SK-N-SH treated with all-trans-retinoic acid at 6 μM for 48 hours (cell line): ENCODE measurements around the gene UBASH3B.
A peak's percentile ranks its signal among the peaks of the same experiment; 100 is the strongest.

Experiments used
- ATAC-seq: fragments of 200-7000 bp; cut with Tn5 transposase; 3 replicates; pipeline ENCODE4 v1.9.1; 2020; ENCODE audit warnings: mild to moderate bottlenecking, moderate library complexity
- ARNTL ChIP-seq: fragments of 450-650 bp; formaldehyde crosslinking; IDR thresholded peaks from 2 replicates; pipeline ENCODE4 v1.5.0; 2020; ENCODE audit warnings: low read depth, mild to moderate bottlenecking, moderate library complexity, borderline replicate concordance
- BACH2 ChIP-seq: fragments of 250-450 bp; sonication (Bioruptor Pico); IDR thresholded peaks from 2 replicates; pipeline ENCODE4 v1.9.0; 2021; ENCODE audit warnings: mild to moderate bottlenecking, borderline replicate concordance
- CSDC2 ChIP-seq: fragments of 250-450 bp; sonication (Bioruptor Pico); IDR thresholded peaks from 2 replicates; pipeline ENCODE4 v1.5.0; 2020; ENCODE audit warnings: mild to moderate bottlenecking, moderate library complexity
- ESRRG ChIP-seq: fragments of 250-450 bp; sonication (Bioruptor Pico); IDR thresholded peaks from 2 replicates; pipeline ENCODE4 v1.6.1; 2021; ENCODE audit warnings: mild to moderate bottlenecking
- GLIS3 ChIP-seq: fragments of 250-450 bp; sonication (Bioruptor Pico); IDR thresholded peaks from 2 replicates; pipeline ENCODE4 v1.5.0; 2020; ENCODE audit warnings: mild to moderate bottlenecking, moderate library complexity
- ISL1 ChIP-seq: fragments of 250-450 bp; sonication (Bioruptor Pico); IDR thresholded peaks from 2 replicates; pipeline ENCODE4 v2.1.2; 2022; ENCODE audit warnings: mild to moderate bottlenecking, moderate library complexity
- OSR1 ChIP-seq: fragments of 250-450 bp; sonication (Bioruptor Pico); IDR thresholded peaks from 2 replicates; pipeline ENCODE4 v1.8.0; 2022; ENCODE audit warnings: moderate library complexity, mild to moderate bottlenecking, inconsistent platforms
- PATZ1 ChIP-seq: fragments of 250-450 bp; sonication (Bioruptor Pico); IDR thresholded peaks from 2 replicates; pipeline ENCODE4 v1.8.0; 2020; ENCODE audit warnings: mild to moderate bottlenecking, moderate library complexity, borderline replicate concordance
- POU6F1 ChIP-seq: fragments of 250-450 bp; sonication (Bioruptor Pico); IDR thresholded peaks from 2 replicates; pipeline ENCODE4 v1.8.0; 2021; ENCODE audit warnings: low read depth, mild to moderate bottlenecking, moderate library complexity, borderline replicate concordance
- PPARA ChIP-seq: fragments of 250-450 bp; sonication (Bioruptor Pico); IDR thresholded peaks from 2 replicates; pipeline ENCODE4 v1.5.0; 2020; ENCODE audit warnings: mild to moderate bottlenecking, borderline replicate concordance
- RARB ChIP-seq: fragments of 250-450 bp; sonication (Bioruptor Pico); IDR thresholded peaks from 2 replicates; pipeline ENCODE4 v1.8.0; 2021; ENCODE audit warnings: mild to moderate bottlenecking, moderate library complexity
- SNAI2 ChIP-seq: fragments of 250-450 bp; sonication (Bioruptor Pico); IDR thresholded peaks from 2 replicates; pipeline ENCODE4 v1.5.0; 2020; ENCODE audit warnings: mild to moderate bottlenecking, moderate library complexity
- TCF4 ChIP-seq: fragments of 250-450 bp; sonication (Bioruptor Pico); IDR thresholded peaks from 2 replicates; pipeline ENCODE4 v1.8.0; 2021; ENCODE audit warnings: mild to moderate bottlenecking, moderate library complexity, borderline replicate concordance
- TOX ChIP-seq: fragments of 250-450 bp; sonication (Bioruptor Pico); IDR thresholded peaks from 2 replicates; pipeline ENCODE4 v1.8.0; 2021; ENCODE audit warnings: mild to moderate bottlenecking, moderate library complexity, borderline replicate concordance
- TSHZ2 ChIP-seq: fragments of 250-450 bp; sonication (Bioruptor Pico); IDR thresholded peaks from 2 replicates; pipeline ENCODE4 v1.5.0; 2020; ENCODE audit warnings: mild to moderate bottlenecking, moderate library complexity
- ZC3H10 ChIP-seq: fragments of 250-450 bp; sonication (Bioruptor Pico); IDR thresholded peaks from 2 replicates; pipeline ENCODE4 v1.5.1; 2021; ENCODE audit warnings: mild to moderate bottlenecking, moderate library complexity
- ZFP3 ChIP-seq: fragments of 250-450 bp; sonication (Bioruptor Pico); IDR thresholded peaks from 2 replicates; pipeline ENCODE4 v1.5.0; 2020; ENCODE audit warnings: mild to moderate bottlenecking, moderate library complexity
- ZFP30 ChIP-seq: fragments of 450-650 bp; formaldehyde crosslinking; IDR thresholded peaks from 2 replicates; pipeline ENCODE4 v1.5.0; 2022; ENCODE audit warnings: mild to moderate bottlenecking, moderate library complexity
- ZNF565 ChIP-seq: fragments of 450-650 bp; formaldehyde crosslinking; conservative IDR thresholded peaks from 2 replicates; pipeline ENCODE4 v1.5.0; 2020; ENCODE audit warnings: low read depth, mild to moderate bottlenecking, moderate library complexity
- TF ChIP-seq, protein P1 (sequence below): fragments of 250-450 bp; sonication (Bioruptor Pico); IDR thresholded peaks from 2 replicates; pipeline ENCODE4 v1.5.1; 2020; ENCODE audit warnings: low read depth, mild to moderate bottlenecking, moderate library complexity
- TF ChIP-seq, protein P2 (sequence below): fragments of 250-450 bp; sonication (Bioruptor Pico); IDR thresholded peaks from 2 replicates; pipeline ENCODE4 v1.5.1; 2021; ENCODE audit warnings: mild to moderate bottlenecking, moderate library complexity

Gene UBASH3B

DNA sequence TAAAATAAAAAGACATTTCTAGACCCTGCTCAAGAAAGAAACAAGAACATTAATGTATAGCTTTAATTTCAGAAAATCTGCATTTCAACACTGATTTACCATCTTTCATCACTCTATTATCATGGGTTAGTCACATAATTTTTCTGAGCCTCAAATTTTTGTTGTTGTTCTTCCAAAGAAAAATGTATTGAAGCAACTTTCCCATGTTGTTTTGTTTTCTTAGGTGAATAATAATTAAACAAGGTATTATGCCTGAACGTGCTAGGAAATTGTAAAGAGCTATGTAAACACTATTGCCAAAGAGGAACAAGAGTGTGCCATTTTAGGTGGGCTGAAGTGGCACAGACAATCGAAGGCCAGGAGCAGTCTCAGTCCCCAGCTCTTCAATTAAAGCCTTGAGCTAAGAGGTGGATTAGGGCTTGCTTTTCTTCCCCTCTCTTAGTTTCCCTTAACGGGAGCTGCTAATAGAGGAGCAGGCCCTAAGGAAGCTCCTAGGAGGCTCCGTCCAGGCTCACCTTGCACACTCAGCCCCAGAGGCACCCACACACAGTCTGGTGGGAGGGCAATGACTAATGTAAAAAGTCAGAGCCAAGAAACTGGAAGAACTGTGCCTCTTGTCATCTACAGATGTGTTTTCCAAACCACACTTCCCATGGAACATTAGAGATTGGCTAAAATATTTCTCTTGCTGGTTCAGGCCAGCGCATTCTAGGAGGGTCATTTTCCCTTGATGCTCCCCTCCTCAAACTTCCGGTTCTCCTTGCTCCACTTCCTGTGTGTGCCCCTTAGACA is 8.8 kb upstream of the UBASH3B start:
- TF ChIP-seq ESRRG (no peak), BACH2 (CRISPR knock-in tag) (no peak), OSR1 (CRISPR knock-in tag) (no peak), POU6F1 (CRISPR knock-in tag) (no peak), SNAI2 (no peak), RARB (no peak), ZNF565 (CRISPR knock-in tag) (no peak), ZFP30 (CRISPR knock-in tag) (no peak), ARNTL (CRISPR knock-in tag) (no peak), PPARA (CRISPR knock-in tag) (no peak), TSHZ2 (CRISPR knock-in tag) (no peak), ZC3H10 (CRISPR knock-in tag) (no peak), CSDC2 (CRISPR knock-in tag) (no peak), GLIS3 (CRISPR knock-in tag) (no peak), ISL1 (CRISPR knock-in tag) (no peak), ZFP3 (CRISPR knock-in tag) (no peak), TCF4 (CRISPR knock-in tag) (no peak)
- TF ChIP-seq, protein P1, sequence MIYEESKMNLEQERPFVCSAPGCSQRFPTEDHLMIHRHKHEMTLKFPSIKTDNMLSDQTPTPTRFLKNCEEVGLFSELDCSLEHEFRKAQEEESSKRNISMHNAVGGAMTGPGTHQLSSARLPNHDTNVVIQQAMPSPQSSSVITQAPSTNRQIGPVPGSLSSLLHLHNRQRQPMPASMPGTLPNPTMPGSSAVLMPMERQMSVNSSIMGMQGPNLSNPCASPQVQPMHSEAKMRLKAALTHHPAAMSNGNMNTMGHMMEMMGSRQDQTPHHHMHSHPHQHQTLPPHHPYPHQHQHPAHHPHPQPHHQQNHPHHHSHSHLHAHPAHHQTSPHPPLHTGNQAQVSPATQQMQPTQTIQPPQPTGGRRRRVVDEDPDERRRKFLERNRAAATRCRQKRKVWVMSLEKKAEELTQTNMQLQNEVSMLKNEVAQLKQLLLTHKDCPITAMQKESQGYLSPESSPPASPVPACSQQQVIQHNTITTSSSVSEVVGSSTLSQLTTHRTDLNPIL (CRISPR knock-in tag): no peak
- ATAC-seq: peak; percentile 8; the same call in 1 of the 3 replicates

DNA sequence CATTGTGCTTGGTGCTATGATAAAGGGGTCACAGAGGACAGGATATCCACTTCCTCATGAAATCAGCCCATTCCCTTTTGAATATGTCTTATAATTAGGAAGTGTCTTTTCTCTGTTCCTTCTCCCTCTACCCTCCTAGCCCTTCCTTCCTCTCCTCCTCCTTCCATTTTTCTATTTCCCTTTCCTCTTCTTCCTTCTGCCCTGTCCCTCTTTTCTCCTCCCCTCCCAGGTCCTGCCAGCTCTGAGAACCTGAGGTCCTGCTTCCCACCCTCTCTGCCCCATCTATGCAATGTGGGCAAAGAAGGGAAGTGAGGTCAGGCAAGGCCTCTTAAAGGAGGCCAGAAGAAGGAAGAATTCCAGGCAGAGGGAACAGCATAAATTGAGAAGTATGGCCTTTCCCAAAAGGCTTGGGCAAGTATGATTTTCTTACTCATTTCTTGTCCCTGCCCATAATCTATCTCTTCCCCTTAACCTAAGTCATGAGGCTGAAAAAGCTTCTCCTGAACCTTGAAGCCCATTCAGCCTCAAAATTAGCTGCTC is 7.7 kb upstream of the UBASH3B start:
- no peak for TF ChIP-seq ARNTL (CRISPR knock-in tag)
- no peak for TF ChIP-seq GLIS3 (CRISPR knock-in tag)
- no peak for TF ChIP-seq CSDC2 (CRISPR knock-in tag)
- no peak for TF ChIP-seq PATZ1 (CRISPR knock-in tag)
- no peak for TF ChIP-seq RARB
- TF ChIP-seq SNAI2: no peak
- TF ChIP-seq TOX (CRISPR knock-in tag): no peak
- TF ChIP-seq ISL1 (CRISPR knock-in tag): no peak
- no peak for TF ChIP-seq BACH2 (CRISPR knock-in tag)
- no peak for TF ChIP-seq ZC3H10 (CRISPR knock-in tag)
- no peak for TF ChIP-seq ZNF565 (CRISPR knock-in tag)
- TF ChIP-seq, protein P1 (CRISPR knock-in tag): no peak
- TF ChIP-seq, protein P2, sequence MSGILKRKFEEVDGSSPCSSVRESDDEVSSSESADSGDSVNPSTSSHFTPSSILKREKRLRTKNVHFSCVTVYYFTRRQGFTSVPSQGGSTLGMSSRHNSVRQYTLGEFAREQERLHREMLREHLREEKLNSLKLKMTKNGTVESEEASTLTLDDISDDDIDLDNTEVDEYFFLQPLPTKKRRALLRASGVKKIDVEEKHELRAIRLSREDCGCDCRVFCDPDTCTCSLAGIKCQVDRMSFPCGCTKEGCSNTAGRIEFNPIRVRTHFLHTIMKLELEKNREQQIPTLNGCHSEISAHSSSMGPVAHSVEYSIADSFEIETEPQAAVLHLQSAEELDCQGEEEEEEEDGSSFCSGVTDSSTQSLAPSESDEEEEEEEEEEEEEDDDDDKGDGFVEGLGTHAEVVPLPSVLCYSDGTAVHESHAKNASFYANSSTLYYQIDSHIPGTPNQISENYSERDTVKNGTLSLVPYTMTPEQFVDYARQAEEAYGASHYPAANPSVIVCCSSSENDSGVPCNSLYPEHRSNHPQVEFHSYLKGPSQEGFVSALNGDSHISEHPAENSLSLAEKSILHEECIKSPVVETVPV (CRISPR knock-in tag): no peak
- no peak for TF ChIP-seq OSR1 (CRISPR knock-in tag)
- TF ChIP-seq, all 23 proteins: peak for 0
- ATAC-seq: no peak
